Measurements from ENCODE around the gene DNAH17.

The DNAH17 gene

GRCh38 chr17:78375401-78376151 is 201.6 kb downstream of the DNAH17 start:
- Histone ChIP-seq H3K4me2 (ENCODE audit: low read length) (no peak overlapping the region), H3K4me3 (ENCODE audit: low read length) (no peak overlapping the region), H3K79me2 (ENCODE audit: control insufficient read depth, low read length) (peaks cover 21% of the 10 kb centered on the region), H3K9me2 (replicated peaks; ENCODE audit: control insufficient read depth, low read length) (no peaks in the 10 kb centered on the region), H4K20me1 (ENCODE audit: control insufficient read depth, insufficient read depth, low read depth, low read length) (peaks cover 8% of the 10 kb centered on the region; the same call in 1 of the 2 replicates), H3K4me1 (ENCODE audit: control insufficient read depth, low read length) (peaks cover 19% of the 10 kb centered on the region), H3K27me3 (ENCODE audit: control insufficient read depth, low read length) (peaks cover 25% of the 10 kb centered on the region), H3F3A (ENCODE audit: control insufficient read depth, insufficient read depth) (no peaks in the 10 kb centered on the region), H3K27ac (ENCODE audit: low read depth, low read length) (no peak overlapping the region), H3K9me3 (ENCODE audit: control insufficient read depth, insufficient read depth, low read length) (no peaks in the 10 kb centered on the region), H3K36me3 (ENCODE audit: control insufficient read depth, low read length) (peaks cover 10% of the 10 kb centered on the region)
- no peak for TF ChIP-seq CTCF (IDR thresholded peaks at IDR 0.05; ENCODE audit: low read depth, low read length, poor library complexity, severe bottlenecking)
- no peak for TF ChIP-seq EZH2phosphoT487 (IDR thresholded peaks at IDR 0.05; ENCODE audit: borderline replicate concordance, low read length)

- Histone ChIP-seq H3K36me3 (ENCODE audit: control insufficient read depth, low read length) (peaks cover 4% of the 10 kb centered on the region; the same call in 1 of the 2 replicates), H3K4me2 (ENCODE audit: low read length) (no peak overlapping the region), H3K79me2 (ENCODE audit: control insufficient read depth, low read length) (peaks cover 12% of the 10 kb centered on the region), H3K27ac (ENCODE audit: low read depth, low read length) (no peak overlapping the region), H3K4me3 (ENCODE audit: low read length) (no peak overlapping the region), H3K4me1 (ENCODE audit: control insufficient read depth, low read length) (peaks cover 12% of the 10 kb centered on the region), H4K20me1 (ENCODE audit: control insufficient read depth, insufficient read depth, low read depth, low read length) (peaks cover 4% of the 10 kb centered on the region; the same call in 1 of the 2 replicates), H3K9me2 (replicated peaks; ENCODE audit: control insufficient read depth, low read length) (no peaks in the 10 kb centered on the region), H3K27me3 (ENCODE audit: control insufficient read depth, low read length) (peaks cover 25% of the 10 kb centered on the region), H3K9me3 (ENCODE audit: control insufficient read depth, insufficient read depth, low read length) (no peaks in the 10 kb centered on the region), H3F3A (ENCODE audit: control insufficient read depth, insufficient read depth) (no peaks in the 10 kb centered on the region)
- TF ChIP-seq EZH2phosphoT487 (IDR thresholded peaks at IDR 0.05; ENCODE audit: borderline replicate concordance, low read length) (no peak), CTCF (IDR thresholded peaks at IDR 0.05; ENCODE audit: low read depth, low read length, poor library complexity, severe bottlenecking) (no peak)
Measured at GRCh38 chr17:78374631-78375274, 202.4 kb downstream of the DNAH17 start.

GRCh38 chr17:78374189-78374588 is 203.0 kb downstream of the DNAH17 start:
- Histone ChIP-seq H3K4me2 (ENCODE audit: low read length) (no peak overlapping the region), H3K4me3 (ENCODE audit: low read length) (no peak overlapping the region)
- TF ChIP-seq EZH2phosphoT487 (IDR thresholded peaks at IDR 0.05; ENCODE audit: borderline replicate concordance, low read length): no peak
- TF ChIP-seq CTCF (IDR thresholded peaks at IDR 0.05; ENCODE audit: low read depth, low read length, poor library complexity, severe bottlenecking): no peak

More at GRCh38 chr17:78374189-78374588, 203.0 kb downstream of the DNAH17 start:
- Histone ChIP-seq H3K79me2 (ENCODE audit: control insufficient read depth, low read length) (peaks cover 7% of the 10 kb centered on the region), H3K9me3 (ENCODE audit: control insufficient read depth, insufficient read depth, low read length) (no peaks in the 10 kb centered on the region), H3K4me1 (ENCODE audit: control insufficient read depth, low read length) (peaks cover 7% of the 10 kb centered on the region), H3K36me3 (ENCODE audit: control insufficient read depth, low read length) (peaks cover 4% of the 10 kb centered on the region; the same call in 1 of the 2 replicates), H3K27ac (ENCODE audit: low read depth, low read length) (no peak overlapping the region), H3K27me3 (ENCODE audit: control insufficient read depth, low read length) (peaks cover 28% of the 10 kb centered on the region), H4K20me1 (ENCODE audit: control insufficient read depth, insufficient read depth, low read depth, low read length) (peaks cover 4% of the 10 kb centered on the region; the same call in 1 of the 2 replicates), H3K9me2 (replicated peaks; ENCODE audit: control insufficient read depth, low read length) (no peaks in the 10 kb centered on the region), H3F3A (ENCODE audit: control insufficient read depth, insufficient read depth) (no peaks in the 10 kb centered on the region)

All from DOHH2 (cell line).